Stimulated activated CD8-positive, alpha-beta memory T cell treated with anti-CD3 and anti-CD28 coated beads, Interleukin-2, amount 100 ng/mL, for 1 hour (primary cell): Measurements from ENCODE around the gene MC1R.
"Not testable (repeated sequence)": the region's sequence is repeated elsewhere in the genome, so short reads cannot be mapped to it uniquely, and the experiment has no call there.

ENCODE experiments used
- DNase-seq, 2 donors: peaks; one replicate each; pipeline ENCODE4 v3.0.0-alpha.2; 2020; ENCODE audit warnings: low read depth in 2 of 2

Gene MC1R

GRCh38 chr16:89958596-89958995, 39.9 kb downstream of the MC1R start:
- DNase-seq, result no peak

- no peak for DNase-seq
Measured at GRCh38 chr16:89960966-89961365, 42.3 kb downstream of the MC1R start.

DNA sequence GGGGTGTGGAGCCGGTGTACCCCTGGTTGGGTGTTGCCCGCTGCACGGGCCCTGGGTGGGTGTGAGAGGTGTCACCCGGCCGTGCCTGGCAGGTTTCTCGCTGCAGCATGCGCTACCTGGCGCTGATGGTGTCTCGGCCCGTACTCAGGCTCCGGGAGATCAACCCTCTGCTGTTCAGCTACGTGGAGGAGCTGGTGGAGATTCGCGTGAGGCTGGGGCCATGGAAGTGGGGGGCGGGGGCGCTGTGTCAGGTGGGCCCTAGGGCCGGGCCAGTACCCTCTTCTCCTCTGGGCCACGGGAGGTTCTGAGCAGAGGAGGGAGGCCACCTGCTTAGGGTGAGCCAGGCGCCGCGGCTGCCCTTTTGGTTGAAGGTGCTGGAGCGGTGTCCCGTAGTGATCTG, 43.3 kb downstream of the MC1R start:
- no peak for DNase-seq

DNA sequence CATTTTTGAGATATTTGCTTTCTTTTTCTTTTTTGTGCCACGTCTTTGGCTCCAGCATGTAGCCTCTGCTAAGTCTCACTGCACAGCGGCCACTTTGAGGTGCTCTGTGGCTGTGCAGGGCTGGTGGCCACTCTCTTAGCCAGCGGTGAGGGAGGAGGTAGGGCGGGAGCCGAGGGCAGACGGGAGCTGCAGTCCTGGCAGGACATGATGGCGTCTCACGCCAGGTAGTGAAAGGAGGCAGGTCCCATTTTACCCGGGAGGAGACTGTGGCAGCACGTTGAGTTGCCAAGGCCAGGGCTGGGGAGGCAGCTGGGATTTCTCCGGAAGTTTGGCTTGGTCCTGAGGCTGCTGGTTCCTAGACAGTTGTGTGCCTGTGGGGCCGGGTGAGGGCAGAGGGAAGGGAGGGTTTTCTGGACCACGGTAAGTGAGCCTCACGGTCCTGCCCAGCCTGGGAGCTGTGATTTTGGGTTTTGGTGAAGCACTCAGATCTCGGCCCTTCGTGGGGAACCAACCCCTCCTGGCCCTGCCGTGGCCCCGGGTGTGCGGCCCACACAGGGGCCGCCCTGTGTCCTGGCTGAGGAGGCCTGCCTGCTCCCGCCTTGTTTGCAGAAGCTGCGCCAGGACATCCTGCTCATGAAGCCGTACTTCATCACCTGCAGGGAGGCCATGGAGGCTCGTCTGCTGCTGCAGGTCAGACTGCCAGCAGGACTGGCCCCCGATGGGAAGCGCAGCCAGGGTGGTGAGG, 44.3 kb downstream of the MC1R start:
- DNase-seq, result no peak

DNA sequence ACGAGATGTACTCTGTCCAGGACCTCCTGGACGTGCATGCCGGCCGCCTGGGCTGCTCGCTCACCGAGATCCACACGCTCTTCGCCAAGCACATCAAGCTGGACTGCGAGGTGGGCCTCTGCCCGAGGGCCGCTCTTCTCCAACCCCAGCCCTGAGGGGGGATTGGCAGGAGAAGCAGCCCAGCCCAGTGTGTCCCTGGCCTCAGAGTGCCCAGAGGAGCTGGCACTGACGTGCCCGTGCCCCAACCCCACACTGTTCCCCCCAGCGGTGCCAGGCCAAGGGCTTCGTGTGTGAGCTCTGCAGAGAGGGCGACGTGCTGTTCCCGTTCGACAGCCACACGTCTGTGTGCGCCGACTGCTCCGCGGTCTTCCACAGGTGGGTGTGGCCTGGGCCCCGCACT, 45.5 kb downstream of the MC1R start:
- DNase-seq, result no peak

GRCh38 chr16:89965447-89966225, 47.0 kb downstream of the MC1R start:
- no peak for DNase-seq

GRCh38 chr16:89966756-89967155, 48.1 kb downstream of the MC1R start:
- DNase-seq, result no peak

DNA sequence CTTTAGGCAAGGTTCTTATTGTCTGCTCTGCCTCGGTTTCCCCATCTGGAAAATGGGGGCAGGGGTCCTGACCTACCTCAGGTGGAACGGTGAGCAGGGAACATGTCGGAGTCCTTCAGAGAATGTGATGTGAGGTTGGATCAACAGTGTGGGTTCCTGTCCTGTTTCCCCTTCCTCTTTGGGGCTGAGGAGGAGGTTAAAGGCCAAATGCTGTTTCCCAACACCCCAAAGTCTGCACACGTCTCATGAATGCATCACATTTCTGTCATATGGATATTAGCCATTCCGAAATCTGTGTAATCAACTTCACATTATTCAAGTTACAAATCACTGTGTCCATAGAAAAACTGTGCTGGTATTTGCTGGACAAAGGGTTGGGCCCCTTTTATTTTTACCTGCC, 48.8 kb downstream of the MC1R start:
- DNase-seq, result not testable (repeated sequence)

DNA sequence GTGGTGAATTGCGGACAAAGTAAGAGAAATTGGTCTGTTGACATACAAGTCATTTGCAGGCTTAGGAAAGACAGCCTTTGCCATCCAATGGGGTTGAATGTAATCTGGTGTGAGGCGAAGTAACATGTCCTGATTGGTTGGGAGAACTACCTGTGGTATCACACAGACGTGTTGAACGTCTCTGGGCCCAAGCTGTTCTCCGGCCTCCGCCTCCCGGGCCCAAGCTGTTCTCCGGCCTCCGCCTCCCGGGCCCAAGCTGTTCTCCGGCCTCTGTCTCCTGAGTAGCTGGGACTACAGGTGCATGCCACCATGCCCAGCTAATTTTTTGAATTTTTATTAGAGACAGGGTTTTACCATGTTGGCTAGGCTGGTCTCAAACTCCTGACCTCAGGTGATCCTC, 49.4 kb downstream of the MC1R start:
- DNase-seq, result not testable (repeated sequence)

DNA sequence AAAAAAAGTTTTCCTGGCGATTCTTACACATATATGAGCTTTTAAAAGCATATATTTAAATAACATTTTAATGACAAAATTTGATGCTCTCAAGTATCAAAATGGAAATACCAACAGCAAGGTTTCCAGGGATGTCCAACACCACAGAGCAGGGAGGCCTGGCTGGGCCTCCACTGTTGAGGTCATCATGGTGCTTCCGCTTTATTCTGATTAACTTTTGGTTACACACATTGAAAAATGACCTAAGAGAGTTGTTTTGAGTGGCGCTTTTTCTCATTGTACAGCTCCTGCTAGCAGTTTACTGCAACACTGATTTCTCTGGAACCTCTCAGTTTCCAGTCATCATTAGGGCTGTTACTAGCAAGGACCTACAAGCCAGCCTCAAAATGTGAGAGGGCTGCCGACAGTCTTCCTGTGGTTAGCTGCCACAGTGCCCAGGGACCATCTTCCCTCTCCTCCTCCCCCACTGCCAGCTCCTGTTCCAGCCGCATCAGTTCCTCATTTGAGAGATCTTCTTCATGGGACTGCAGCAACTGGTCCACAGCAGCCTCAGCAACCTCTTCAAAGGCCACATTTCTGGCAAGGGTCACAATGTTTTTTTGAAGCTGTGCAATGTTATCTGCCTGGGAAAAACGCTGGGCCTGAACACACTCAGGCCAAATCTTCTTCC, 51.2 kb downstream of the MC1R start:
- DNase-seq, result no peak
